Activated naive CD8-positive, alpha-beta T cell treated with anti-CD3 and anti-CD28 coated beads, Interleukin-2, amount 50 U/mL, for 16 hours (primary cell): Measurements from ENCODE around the gene TAOK1.

Experiments used
- DNase-seq: peaks from one replicate; pipeline ENCODE4 v3.0.0-alpha.2; 2020; ENCODE audit warnings: low read depth, low spot score

TAOK1 gene

DNA sequence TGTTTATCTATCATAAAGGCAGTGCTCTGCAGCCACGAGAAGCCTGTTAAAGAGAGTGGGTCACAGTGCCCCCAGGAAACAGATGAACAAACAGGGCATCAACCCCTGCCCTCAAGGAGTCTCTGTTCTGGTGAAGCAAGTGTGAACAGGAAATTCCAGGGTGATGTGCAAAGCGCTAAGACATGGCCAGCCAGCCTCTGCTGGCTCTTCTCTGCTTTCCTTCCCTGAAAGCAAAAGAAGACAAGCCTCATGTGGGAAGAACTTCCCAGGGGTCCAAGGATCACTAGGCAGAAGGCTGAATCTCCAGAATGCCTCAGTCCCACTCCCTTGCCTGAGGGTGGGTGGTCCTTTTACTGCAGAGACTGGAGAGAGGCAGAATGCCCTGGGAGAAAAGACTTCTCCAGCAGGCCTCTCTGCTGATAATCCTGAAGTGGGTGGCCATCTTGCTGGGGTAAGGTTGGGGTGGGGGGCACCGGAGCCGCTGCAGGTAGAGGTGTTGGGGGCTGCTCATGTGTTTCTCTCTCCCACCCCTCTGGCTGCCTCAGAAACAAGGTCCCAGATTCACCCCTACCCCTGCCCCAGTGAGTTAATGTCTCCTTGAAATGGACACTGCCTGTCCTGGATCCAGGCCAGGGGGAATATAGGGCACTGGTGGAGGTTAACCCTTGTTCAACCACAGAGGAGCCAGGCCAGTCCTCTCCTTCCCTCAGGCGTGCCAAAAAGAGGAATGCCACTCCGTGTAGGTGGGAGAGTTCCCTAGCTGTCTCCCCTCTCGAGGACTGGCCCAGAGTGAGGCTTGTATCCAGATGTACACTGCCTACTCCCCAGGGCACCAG lies 205.2 kb downstream of the TAOK1 start:
- DNase-seq = no peak

DNA sequence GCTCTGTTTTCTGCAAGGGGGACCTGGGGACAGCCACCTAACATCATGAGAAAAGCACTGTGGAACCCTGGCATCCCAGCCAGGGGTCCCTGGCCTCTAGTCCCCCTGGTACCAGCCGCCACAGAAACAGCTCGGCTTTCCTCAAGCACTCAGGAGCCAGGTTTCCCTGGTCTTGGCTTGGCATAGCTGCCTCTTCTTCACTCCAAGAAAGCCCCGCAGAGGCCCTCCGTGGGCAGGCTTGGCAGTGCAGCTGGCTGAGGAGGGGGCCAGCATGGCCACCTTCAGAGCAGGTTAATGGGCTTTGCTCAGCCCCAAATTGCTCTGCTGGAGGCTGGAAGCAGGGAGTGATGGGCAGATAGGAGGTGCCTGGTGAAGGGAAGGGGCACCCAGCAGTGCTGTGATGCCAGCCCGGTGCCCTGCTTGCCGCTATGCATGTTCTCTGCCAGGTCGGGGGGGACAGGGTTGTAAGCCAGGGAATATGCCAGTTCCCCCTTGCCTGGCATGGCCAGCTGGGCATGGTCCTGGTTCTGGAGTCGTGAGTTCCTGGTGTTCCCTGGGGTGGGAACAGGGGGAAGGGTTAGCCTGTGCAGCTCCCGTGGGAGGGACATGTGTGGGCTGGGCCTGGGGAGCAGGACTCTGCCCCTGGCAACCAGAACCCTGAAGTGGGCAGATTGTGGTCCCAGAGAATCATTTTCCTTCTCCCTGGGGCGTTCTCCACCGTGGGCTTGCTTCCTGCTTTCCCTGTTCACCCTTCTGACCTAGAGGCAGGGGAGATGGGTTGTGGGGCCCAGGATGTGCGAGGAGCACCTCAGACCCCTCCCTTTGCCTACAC lies 206.0 kb downstream of the TAOK1 start:
- DNase-seq = no peak

GRCh38 chr17:29596811-29597210 lies 206.6 kb downstream of the TAOK1 start:
- no peak for DNase-seq

- no peak for DNase-seq
Observed at GRCh38 chr17:29597361-29598172, 207.4 kb downstream of the TAOK1 start.
